Loucy (cell line): ENCODE results near the gene UNC45A.

ENCODE experiments used
- EZH2phosphoT487 ChIP-seq: fragments of 200-600 bp; IDR thresholded peaks from 2 replicates; pipeline ENCODE4 v1.6.1; 2018; ENCODE audit warnings: antibody characterized with exemption, mild to moderate bottlenecking, moderate library complexity, borderline replicate concordance
- TF ChIP-seq, protein P1 (sequence below): fragments of 200-600 bp; sonication (generic); conservative IDR thresholded peaks from 2 replicates; pipeline ENCODE4 v1.5.1; 2014; ENCODE audit warnings: mild to moderate bottlenecking, antibody characterized with exemption, low read length

- TF ChIP-seq, protein P1, sequence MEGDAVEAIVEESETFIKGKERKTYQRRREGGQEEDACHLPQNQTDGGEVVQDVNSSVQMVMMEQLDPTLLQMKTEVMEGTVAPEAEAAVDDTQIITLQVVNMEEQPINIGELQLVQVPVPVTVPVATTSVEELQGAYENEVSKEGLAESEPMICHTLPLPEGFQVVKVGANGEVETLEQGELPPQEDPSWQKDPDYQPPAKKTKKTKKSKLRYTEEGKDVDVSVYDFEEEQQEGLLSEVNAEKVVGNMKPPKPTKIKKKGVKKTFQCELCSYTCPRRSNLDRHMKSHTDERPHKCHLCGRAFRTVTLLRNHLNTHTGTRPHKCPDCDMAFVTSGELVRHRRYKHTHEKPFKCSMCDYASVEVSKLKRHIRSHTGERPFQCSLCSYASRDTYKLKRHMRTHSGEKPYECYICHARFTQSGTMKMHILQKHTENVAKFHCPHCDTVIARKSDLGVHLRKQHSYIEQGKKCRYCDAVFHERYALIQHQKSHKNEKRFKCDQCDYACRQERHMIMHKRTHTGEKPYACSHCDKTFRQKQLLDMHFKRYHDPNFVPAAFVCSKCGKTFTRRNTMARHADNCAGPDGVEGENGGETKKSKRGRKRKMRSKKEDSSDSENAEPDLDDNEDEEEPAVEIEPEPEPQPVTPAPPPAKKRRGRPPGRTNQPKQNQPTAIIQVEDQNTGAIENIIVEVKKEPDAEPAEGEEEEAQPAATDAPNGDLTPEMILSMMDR, result no peak
- TF ChIP-seq EZH2phosphoT487, result no peak
Measured at GRCh38 chr15:90946538-90946937, 11.5 kb downstream of the UNC45A start.
